ENCODE data around the gene TBC1D19. TPM values are rescaled to one million over a fixed set of nuclear protein-coding genes. Genes with fewer than 3 reads are reported as not detected.

The TBC1D19 gene
- total RNA-seq, 1 experiment from 2014 or later, result 12.9 TPM

DNA sequence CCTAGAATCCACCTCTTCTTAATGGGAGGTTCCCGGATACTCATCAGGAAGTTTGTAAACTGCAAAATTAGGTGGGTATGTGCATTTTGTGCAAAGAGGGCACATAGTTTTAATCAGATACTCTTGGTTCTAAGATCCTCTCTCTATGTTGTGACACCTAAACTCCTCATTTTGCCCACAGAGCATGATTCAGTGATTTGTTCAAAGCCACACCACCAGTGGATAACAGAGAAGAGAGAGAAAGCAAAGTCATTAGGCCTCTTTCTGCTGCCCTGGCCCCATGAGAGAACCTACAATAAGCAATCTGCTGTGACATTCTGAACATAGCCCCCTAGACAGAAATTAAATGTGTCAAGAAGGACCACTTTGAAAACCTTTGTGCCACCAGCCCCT, 204.5 kb downstream of the TBC1D19 start:
- in situ Hi-C loops (cut with HindIII; ENCODE audit: low sequenced_read_pairs), result no loop called here
- DNase-seq (ENCODE audit: low spot score), result no peak

GRCh38 chr4:26789208-26789607, 205.3 kb downstream of the TBC1D19 start:
- DNase-seq (ENCODE audit: low spot score), result no peak
- in situ Hi-C loops (cut with HindIII; ENCODE audit: low sequenced_read_pairs), result no loop called here

DNA sequence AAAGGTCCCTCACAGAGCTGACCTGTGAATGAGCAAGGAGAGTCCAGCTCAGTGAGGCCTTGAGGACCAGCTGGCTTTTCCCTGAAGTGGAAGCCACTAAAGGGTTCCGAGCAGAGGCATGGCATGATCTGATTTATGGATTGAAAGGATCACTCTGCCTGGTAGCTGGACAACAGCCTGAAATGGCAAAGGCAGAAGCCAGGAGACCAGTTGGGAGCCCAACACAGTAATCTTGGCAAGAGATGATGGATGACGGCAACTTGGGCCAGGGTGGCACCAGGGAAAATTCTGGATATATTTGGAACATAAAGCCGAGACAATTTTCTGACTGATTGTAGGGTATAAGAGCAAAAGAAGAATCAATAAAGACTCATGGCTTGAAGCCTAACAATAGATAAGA, 207.5 kb downstream of the TBC1D19 start:
- in situ Hi-C loops (cut with HindIII; ENCODE audit: low sequenced_read_pairs), result no loop called here
- DNase-seq (ENCODE audit: low spot score), result peak; percentile 58

GRCh38 chr4:26792639-26793038, 208.8 kb downstream of the TBC1D19 start:
- in situ Hi-C loops (cut with HindIII; ENCODE audit: low sequenced_read_pairs), result no loop called here
- no peak for DNase-seq (ENCODE audit: low spot score)

DNA sequence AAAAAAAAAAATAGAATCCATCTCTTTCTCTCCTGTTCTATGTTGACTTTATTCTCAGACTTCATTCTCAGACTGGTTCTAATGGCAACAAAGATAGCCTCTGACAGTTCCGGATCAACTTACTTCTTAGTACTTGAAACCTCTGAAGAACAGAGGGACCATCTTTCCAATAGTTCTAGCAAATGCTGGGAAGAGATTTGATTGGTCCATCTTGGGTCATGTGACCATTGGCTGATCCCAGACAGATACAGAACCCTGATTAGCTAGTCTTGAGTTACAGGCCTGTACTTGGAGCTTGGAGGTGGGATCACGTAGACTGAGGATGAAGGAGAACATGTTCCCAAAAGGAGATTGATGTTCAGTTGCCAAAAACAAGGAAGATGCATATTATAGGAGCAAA, 209.9 kb downstream of the TBC1D19 start:
- in situ Hi-C loops (cut with HindIII; ENCODE audit: low sequenced_read_pairs), result no loop called here
- DNase-seq (ENCODE audit: low spot score), result no peak

DNA sequence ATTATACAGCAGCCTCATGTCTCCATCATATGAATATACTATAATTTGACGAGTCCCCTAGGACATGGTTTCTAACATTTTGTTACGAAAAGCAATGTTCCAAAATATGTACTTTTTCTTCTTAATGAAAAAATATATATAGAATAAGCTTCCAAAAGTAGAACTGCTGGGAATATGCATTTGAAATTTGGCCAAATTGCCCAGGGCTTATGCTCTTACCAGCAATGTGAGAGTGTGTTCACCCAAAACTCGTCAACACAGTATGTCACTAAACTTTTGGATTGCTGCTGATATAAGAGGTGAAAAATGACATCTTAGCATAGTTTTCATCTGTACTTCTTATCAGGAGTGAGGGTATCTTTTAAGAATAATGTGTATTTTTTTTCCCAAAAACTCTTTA, 212.2 kb downstream of the TBC1D19 start:
- DNase-seq (ENCODE audit: low spot score), result no peak
- in situ Hi-C loops (cut with HindIII; ENCODE audit: low sequenced_read_pairs), result no loop called here

GRCh38 chr4:26802790-26803189, 218.9 kb downstream of the TBC1D19 start:
- DNase-seq (ENCODE audit: low spot score), result no peak
- in situ Hi-C loops (cut with HindIII; ENCODE audit: low sequenced_read_pairs), result no loop called here

DNA sequence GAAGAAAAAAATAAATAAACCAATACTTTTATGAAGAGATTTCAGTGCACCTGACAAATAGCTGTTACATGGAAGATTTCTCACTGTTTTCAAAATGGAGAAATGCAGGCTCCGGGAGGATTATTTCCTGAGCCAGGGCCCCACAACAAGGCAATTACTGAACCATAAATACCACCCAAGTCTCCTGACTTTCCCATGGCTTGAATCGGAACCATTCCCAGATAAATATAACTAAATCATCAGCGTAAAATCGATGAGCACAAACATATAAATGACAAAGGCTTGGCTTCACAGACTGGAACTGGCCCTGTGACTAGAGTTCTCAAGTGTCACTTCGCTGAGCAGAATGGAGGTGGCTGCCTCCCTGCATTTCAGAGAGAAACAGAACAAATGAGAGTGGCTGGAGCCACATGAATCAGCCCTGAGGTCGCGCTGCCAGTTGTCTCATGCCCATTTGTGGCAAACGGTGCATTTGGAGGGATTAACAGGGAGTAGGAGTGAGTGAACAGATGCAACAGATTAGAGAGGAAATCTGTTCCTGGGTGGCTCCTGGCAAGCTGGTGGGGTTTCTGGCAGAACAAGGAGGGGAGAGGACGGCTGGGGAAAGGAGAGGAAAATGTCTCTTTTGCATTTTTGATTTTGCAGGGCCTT, 219.5 kb downstream of the TBC1D19 start:
- in situ Hi-C loops (cut with HindIII; ENCODE audit: low sequenced_read_pairs), result no loop called here
- DNase-seq (ENCODE audit: low spot score), result peak; percentile 82

- in situ Hi-C loops (cut with HindIII; ENCODE audit: low sequenced_read_pairs), result no loop called here
- no peak for DNase-seq (ENCODE audit: low spot score)
Observed at GRCh38 chr4:26804451-26804850, 220.6 kb downstream of the TBC1D19 start.

- in situ Hi-C loops (cut with HindIII; ENCODE audit: low sequenced_read_pairs), result no loop called here
Observed at GRCh38 chr4:26804925-26805324, 221.0 kb downstream of the TBC1D19 start.

More at GRCh38 chr4:26804925-26805324, 221.0 kb downstream of the TBC1D19 start:
- DNase-seq (ENCODE audit: low spot score), result no peak

Other genes starting within 250 kb of the TBC1D19 start
- not detected in 2 replicates for gene CCKAR, start 93.6 kb upstream of the TBC1D19 start, total RNA-seq (2014; rRNA removed; shearing (Covaris generic))